T47D (cell line): ENCODE data around the gene IKZF4.
"Not testable (repeated sequence)": the region's sequence is repeated elsewhere in the genome, so short reads cannot be mapped to it uniquely, and the experiment has no call there.

Experiments used
- DNase-seq, 2 experiments: peaks; one replicate each; pipeline versions ENCODE4 v3.0.0 to v3.0.0-alpha.2; 2011 to 2012; ENCODE audit warnings: low read depth in 1 of 2, low spot score in 1 of 2
- JUND ChIP-seq: IDR thresholded peaks from 2 replicates; pipeline ENCODE4 v1.6.1; 2012; ENCODE audit warnings: low read depth
- in situ Hi-C: cut with HindIII; loops from 2 replicates; pipeline ENCODE4 v1.10.0; 2016; ENCODE audit warnings: low sequenced_read_pairs, low pct_unique_long_range_greater_than_20kb

Gene IKZF4

GRCh38 chr12:56020423-56021184, at the start of gene IKZF4:
IKZF4 (plus strand) TSS chr12:56021043; CDS start chr12:56021494, 451 bp downstream.
- TF ChIP-seq JUND: no peak
- in situ Hi-C loops: no loop called here
- no peak for DNase-seq

DNA sequence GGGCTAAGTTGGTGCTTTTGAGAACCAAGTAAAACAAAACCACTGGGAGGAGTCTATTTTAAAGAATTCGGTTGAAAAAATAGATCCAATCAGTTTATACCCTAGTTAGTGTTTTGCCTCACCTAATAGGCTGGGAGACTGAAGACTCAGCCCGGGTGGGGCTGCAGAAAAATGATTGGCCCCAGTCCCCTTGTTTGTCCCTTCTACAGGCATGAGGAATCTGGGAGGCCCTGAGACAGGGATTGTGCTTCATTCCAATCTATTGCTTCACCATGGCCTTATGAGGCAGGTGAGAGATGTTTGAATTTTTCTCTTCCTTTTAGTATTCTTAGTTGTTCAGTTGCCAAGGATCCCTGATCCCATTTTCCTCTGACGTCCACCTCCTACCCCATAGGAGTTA, 48.8 kb upstream of the IKZF4 start:
- DNase-seq: peak in 1 of 2 experiments; percentile 75
- in situ Hi-C loops: no loop called here
- TF ChIP-seq JUND: no peak

- in situ Hi-C loops: no loop called here
- TF ChIP-seq JUND: no peak
- no peak for DNase-seq
Observed at GRCh38 chr12:55972456-55972855, 48.4 kb upstream of the IKZF4 start.

GRCh38 chr12:55972911-55973598, 47.8 kb upstream of the IKZF4 start:
- in situ Hi-C loops: no loop called here
- DNase-seq: no peak
- TF ChIP-seq JUND: no peak

GRCh38 chr12:55973599-55974307, 47.1 kb upstream of the IKZF4 start, which contains the start of gene RAB5B:
RAB5B (plus strand) TSS chr12:55974078; CDS start chr12:55986961, 12,883 bp downstream.
- in situ Hi-C loops: no loop called here
- no peak for TF ChIP-seq JUND
- peak; percentile 98 to 100 for DNase-seq

- no peak for TF ChIP-seq JUND
- in situ Hi-C loops: no loop called here
- peak; percentile 51 to 67 for DNase-seq
Observed at GRCh38 chr12:55974308-55974730, 46.5 kb upstream of the IKZF4 start.

- no peak for DNase-seq
- no peak for TF ChIP-seq JUND
- in situ Hi-C loops: no loop called here
Observed at GRCh38 chr12:55978393-55978792, 42.5 kb upstream of the IKZF4 start.

DNA sequence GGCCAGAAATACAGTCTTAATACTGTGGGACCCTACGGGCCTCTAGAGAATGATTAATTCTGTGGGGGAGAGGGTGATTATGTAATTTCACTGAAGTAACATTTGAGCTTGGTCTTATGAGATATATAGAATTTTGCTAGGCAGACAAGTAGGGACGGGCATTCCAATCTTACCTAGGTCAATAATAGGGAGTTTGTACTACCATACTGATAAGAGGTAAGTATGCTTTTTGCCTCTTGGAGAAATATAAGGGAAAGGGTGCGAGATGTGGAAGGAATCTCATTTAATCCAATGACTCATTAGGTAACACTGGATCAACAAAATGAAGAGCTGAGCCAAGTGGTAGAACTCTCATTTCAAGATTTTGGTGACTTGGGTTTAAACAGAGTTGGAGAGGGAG, 41.8 kb upstream of the IKZF4 start:
- in situ Hi-C loops: no loop called here
- no peak for TF ChIP-seq JUND
- DNase-seq: no peak

GRCh38 chr12:55981882-55982281, 39.0 kb upstream of the IKZF4 start:
- DNase-seq: not testable (repeated sequence)

GRCh38 chr12:55982319-55982936, 38.4 kb upstream of the IKZF4 start:
- in situ Hi-C loops: no loop called here
- no peak for TF ChIP-seq JUND
- DNase-seq: no peak

More at GRCh38 chr12:55981882-55982281, 39.0 kb upstream of the IKZF4 start:
- in situ Hi-C loops: not testable (repeated sequence)

DNA sequence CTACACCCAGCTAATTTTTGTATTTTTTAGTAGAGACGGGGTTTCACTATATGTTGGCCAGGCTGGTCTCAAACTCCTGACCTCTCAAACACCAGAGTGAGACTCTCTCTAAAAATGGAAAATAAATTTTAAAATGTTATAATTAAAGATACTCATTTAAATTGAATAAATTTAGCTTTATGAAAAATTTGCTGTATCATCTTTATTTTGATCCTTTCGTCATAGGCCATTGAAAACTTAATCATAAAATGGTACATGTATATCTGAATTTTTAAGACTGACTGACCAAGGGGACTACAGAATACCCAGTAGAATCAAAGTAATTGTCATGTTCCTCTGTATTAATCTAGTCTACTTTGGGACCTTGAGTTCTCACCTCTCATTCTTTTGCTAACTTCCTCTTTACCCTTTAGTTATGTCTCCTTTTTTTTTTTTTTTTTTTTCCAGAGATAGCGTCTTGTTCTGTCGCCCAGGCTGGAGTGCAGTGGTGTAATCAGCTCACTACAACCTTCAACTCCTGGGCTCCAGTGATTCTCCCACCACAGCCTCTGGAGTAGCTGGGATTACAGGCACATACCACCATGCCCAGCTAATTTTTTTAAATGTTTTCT, 37.5 kb upstream of the IKZF4 start:
- in situ Hi-C loops: no loop called here
- no peak for DNase-seq
- TF ChIP-seq JUND: no peak

DNA sequence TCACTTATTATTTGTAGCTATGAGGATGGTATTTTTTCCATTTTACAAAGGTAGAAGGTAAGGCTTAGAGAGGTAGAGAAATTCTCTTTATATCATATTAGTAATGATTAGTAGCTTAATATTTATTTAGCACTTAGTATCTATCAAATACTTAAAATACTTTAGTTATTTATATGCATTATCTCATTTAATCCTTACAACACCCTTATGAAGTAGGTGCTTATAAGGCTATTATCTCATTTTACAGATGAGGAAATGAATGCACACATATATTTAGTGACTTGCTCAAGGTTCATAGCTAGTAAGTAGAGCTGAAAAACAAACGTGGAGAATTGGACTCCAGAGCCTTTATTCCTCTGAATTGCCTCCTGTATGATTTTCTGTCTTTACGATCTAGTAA, 36.0 kb upstream of the IKZF4 start:
- DNase-seq: no peak
- no peak for TF ChIP-seq JUND
- in situ Hi-C loops: no loop called here
